Stimulated activated CD8-positive, alpha-beta memory T cell treated with anti-CD3 and anti-CD28 coated beads, Interleukin-12 subunit alpha, Interleukin-12 subunit beta, amount 100 ng/mL, for 24 hours (primary cell): ENCODE results near the gene PPM1H.

ENCODE experiments used
- DNase-seq: peaks from one replicate; pipeline ENCODE4 v3.0.0-alpha.2; 2020; ENCODE audit errors: extremely low read depth

Gene PPM1H

DNA sequence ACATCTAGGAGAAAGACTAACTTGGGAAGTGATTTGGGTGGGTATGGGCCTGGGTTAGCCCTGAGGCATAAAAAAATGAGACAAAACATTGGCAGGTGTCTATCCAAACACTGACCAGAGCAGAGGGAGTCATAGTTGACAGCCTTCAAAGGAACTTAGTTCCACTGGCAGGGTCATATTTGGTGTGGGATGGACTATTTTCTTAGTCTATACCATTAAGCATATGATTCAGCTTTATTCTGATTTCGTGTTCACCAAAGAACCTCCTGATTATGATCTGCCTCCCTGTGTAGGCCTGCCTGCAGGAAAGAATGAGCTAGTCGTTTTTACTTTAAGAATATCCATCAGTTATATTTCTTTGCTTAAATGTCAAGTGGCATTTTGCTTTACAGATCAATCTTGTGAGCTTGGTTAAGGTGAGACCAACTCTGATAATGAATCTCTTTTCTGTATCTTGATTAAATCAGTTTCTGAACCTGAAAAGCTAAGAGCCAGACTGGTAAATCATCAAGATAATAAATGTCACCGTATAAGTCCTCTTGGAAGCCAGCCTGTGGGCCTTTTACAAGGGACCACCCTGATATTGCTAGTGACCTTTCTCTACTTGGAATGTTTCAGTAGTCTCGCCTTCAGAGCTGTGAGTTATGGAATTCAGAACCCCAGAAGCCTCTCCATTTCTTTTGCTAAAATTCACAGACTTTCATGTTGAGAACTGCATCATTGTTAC, 285.4 kb downstream of the PPM1H start:
- DNase-seq = no peak

DNA sequence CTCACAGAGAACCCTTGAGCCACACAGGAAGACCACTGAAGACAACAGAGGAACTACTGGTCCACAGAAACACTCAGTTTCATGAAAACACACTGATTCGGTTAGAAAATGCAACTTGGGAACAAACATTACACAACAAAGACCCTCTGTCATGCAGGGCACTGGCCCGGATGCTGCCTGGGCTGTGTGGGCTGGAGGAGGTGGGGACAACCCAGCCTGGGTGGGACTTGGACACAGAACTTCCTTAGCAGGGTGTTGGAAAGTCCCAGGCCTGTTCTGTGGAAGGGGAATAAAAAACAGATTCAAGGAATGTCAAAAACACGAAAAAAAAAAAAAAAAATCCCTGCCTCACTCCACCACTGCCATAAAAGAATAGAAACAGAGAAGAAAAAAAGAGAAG, 287.4 kb downstream of the PPM1H start:
- no peak for DNase-seq

DNA sequence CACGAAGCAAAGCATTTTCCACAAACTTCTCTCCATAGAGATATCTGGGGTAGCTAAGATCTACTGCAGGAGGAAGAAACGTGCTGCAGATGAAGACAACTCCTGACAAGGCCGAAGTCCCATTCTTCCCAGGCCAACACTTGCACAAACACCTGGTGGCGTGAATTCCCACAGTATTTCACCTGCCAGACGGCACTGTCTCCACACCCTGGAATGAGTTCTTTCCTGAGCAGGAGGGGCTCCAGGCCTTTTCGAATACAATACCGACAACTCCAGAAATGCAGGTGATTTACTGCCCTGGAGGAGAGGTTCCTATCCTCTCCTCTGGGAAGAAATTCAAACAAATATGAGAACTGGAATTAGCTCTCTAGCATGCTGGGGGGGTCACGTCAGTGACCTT, 288.4 kb downstream of the PPM1H start:
- DNase-seq = no peak

DNA sequence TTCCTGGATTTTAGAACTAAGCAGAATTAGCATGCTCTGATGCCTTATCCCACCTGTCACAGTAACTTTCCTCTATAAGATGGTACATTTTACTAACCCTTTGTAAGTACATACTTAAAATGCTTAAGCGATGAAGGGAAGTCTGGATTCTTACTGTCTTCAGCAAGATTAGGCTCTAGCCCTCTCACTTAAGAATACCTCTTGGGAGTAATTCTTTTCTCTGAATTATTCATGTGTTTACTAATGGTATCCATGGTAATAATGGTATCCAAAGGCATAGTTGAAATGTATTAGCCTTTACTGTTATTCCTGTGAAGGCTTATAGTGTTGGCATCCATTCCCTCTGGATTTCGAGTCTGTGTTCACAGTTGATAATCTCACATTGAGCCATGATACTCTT, 291.5 kb downstream of the PPM1H start:
- DNase-seq = no peak

DNA sequence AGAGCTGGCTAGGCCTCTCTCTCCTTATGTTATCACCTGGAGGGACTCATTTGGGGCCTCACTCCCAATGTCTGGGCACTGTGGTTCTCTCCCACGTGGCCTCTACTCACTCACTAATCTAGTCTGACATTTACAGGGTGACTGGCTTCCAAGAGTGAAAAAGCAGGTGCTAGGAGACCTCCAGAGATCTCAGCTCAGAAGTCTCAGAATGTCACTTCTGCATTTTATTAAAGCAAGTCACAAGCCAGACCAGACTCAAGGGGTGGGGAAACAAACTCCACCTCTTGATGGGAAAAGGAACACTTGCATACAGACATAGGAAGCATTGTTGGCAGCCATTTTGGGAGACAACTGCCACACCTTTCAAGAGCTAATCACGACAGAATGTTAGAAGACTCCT, 292.5 kb downstream of the PPM1H start:
- DNase-seq = no peak

DNA sequence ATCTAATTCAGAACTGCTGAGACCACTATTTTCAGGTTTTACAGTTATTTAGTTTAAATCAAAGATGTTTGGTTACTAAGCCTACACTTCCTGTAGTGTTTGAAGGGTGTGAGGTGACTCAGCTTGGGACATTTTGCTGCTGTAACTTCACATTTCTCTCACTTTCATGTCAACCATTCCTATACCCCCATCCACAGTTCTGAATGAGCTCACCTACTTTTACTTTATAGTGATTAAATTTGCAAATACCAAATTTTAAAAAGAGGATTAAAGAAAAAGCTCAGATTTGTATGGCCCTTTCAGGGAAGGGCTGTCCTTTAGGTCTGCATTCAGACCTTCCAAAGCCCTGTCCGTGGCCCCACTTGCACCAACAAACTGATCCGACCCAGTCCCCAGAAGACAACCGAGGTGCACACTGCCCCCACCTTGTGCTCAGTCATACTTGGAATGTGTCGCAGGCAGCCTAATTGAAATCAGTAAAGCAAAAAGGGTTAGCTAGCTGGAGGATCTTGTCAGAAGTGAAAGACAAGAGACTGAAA, 294.0 kb downstream of the PPM1H start:
- DNase-seq = no peak

DNA sequence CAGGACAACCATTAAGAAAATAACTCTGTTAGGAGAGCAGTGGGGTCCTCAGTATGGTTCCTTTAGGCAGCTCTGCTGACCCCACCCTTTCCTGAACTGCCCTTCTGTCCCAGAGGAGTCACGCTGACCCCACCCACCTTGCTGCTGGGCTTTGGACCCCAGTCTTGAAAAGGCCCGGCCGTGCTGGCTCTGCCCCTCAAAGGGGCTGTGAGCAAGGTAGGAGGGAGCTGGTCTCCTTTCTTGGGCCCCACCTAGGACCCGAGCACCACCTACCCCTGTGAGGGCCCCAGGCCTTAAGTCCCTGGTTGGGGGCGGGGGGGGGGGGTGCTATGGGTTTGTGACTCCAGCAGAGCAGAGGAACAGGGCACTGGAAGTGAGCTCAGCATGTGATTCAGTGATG, 297.3 kb downstream of the PPM1H start:
- DNase-seq = no peak

DNA sequence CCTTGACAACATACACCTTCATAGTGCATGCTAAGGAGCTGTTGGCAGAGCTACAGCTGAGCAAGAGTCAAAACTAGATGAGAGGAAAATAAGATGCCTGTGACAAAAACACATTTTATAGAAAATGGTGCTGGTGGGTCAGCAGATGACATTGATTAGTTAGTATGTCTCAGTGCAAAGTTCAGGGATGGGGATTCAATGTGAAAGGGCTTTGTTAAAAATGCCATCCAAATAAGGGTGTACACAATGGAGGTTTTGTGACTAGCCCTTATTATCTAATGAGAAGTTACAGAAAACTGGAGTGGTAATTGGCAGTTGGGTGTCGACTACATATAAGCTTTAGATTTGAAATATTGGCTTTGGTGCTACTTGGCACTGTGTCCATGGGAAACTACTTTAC, 299.3 kb downstream of the PPM1H start:
- no peak for DNase-seq

DNA sequence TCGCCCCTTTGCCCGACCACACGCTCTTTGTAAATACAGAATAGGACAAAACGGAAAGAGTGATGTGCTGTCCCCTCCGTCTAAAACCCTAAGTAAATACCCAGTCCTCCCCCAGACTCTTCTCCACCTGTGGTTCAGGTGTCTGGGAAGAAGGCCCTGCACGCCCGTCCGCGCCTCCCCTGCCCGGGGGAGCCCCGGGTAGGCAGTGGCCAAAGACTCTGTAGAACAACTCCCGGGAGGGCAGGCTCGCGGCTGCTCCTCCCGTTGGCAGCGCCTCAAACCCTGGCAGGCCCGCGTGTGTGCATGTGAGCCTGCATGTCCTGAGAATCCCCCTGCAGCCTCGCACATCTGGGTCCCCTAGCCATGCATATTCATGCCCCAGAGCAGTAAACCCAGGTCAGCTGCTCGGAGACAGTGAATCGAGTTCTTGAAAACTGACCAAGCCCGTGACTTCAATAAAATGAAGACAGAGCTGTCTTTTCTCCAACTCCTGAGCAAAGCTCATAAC, 302.5 kb downstream of the PPM1H start:
- no peak for DNase-seq

DNA sequence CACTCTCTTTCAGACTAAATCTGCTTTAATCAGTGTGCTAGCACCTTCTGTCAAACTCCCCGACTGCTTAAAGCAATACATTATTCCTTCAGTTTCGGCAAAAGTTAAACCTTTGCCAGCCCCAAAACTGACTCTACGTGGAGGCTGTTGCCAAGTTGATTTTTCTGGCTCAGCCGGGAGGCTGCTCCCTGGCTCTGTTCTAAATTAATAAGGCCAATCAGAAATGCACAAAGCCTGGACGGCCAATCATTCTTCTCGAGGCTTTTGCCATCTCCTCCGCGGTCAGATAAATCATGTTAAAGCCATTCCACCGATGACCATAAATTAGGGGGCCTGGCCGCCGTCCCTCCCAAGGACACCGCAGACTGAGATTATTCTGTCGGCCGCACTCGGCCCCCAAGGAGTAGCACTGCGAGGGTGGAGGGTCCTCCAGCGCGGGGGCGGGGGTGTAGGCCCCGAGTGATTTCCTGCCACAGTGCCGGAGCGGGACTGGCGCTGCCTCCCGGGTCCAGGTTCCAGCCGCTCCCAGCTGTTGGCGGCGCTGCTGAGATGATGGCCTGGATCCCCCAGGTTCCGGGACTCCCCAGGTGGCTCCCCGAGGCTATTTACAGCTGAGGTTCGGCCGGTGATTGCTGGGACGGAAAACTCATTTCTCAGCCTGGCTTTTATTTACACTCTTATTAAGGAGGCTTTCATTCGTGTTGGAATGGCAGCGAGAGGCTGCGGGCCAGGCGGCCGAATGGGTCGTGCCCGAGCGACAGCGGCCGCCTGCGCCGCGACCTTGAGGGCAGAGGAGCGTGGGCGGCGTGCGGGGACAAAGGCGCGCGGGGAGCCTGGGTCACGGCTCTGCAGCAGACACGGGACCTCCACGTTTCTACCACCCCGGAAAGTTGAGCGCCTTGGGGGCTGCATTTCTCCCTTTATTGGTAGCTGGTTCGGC, 303.2 kb downstream of the PPM1H start:
- no peak for DNase-seq

DNA sequence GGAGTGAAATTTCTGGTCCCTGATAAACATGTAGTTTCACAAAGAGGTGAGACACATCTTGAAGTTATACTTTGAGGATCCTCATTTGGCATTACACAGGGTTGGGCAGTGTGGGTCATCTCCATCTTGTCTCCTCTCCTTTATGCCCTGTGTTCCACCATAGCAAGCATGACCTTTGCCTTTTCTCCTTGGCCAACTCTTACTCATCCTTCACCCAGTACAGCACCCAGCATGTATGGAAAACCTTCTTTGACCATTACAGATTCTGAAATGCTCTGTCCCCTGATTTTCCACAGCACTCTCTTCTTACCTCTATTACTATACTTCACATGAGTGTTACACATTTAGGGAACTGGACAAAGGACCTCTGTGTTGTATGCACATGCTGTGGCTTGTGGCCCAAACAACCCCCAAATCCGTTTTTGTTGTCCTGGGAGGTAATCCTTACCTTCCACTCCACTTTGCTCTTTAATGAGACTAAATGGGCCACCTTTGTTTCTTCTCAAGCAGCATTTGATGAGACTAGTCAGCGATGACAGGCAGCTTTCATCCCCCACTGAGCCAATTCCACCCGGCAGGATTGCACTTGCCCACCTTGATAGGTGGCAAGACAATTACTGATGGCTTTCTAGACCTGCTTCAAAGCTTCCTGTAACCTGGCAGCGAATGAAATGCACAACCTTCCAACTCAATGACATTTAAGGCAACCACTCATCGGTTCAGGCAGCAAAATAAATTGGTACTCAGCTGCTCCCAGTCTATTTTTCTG, 304.8 kb downstream of the PPM1H start:
- DNase-seq = no peak

DNA sequence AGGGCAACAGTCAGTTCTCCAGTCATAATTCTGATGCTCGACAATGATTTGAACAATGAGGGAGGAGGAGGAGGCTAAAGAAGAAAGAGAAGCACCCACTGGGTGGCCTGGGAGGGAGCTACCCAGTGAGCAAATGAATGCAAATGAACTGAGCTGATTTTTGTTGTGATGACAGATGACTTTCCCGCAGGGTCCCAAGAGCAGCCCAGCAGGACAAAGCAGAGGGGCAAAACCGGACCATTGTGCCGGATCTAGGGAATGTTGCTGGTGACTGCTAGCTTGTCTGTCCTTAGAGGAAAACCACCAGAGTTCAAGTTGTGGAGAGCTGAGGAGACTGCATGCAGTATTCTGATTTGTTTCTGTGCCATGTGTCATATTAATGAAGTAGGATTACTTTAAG, 305.5 kb downstream of the PPM1H start:
- no peak for DNase-seq

DNA sequence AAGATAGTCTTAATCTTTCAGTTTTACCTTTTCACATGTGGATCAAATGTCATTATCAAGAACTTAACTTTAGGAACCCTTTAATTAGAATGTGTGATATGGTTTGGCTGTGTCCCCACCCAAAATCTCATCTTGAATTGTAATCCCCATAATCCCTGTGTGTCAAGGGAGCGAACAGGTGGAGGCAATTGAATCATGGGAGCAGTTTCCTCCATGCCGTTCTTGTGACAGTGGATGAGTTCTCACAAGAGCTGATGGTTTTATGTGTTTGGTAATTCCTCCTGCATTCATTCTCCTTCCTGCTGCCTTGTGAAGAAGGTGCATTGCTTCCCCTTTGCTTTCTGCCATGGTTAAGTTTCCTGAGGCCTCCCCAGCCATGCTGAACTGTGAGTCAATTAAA, 307.8 kb downstream of the PPM1H start:
- DNase-seq = no peak

DNA sequence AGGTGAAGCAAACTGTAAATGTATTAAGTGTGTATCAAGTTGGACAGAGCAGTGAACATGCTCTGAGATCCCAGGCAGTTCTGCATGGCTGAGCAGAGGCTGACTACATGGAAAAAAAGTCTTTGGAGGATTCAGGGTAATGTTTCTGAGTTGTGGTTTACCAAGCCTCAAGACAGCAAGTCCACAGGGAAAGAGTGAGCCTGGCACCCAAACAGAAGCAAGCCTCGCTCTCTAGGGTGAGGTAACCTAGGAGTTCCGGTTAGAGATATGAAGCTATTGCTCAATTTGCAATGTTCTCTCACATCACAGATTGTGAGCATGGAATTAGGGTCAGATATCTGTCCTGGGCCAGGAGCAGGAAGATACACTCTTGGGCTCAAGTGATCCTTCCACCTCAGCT, 309.7 kb downstream of the PPM1H start:
- DNase-seq = no peak

DNA sequence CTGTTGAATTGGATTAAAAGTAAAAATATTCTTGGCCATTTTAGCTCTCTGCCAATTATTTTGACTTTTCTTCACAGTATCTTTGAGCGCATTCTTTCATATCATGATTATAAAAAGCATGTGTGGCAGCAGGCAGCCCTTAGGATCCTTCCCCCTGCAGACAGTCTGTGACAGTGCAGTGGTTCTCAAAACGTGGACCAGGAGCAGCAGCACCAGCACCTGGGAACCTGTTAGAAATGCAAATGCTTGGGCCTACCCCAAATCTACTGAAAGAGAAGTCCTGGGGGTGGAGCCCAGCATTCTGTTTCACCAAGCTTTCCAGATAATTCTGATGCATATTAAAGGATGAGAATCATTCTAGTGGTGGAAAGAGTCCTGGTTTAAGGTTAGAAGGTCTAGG, 312.8 kb downstream of the PPM1H start:
- no peak for DNase-seq

DNA sequence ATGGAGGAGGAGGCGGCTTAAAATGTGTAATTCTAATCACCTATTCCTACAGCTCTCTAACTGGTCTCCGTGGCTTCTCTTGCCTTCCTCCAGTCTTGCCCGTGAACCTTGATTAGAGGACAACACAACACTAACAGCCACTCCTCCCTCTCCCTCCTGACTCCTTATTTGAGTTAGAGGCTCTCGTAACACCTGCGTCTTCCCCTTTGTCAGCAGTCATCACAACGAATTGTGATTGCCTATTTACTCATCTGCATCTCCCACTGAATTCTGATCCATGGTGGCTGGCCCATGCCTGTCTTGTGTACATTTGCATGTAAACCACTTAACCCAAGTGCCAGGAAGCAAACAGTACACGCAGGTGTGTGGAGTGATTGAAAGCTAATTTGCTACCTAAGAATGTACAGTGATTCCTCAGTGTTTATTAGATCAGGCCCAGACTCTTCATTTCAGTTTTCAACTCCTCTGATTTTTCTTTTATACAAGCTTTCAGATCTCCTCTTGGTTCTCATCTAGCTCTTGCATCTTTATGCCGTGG, 313.8 kb downstream of the PPM1H start:
- DNase-seq = no peak

DNA sequence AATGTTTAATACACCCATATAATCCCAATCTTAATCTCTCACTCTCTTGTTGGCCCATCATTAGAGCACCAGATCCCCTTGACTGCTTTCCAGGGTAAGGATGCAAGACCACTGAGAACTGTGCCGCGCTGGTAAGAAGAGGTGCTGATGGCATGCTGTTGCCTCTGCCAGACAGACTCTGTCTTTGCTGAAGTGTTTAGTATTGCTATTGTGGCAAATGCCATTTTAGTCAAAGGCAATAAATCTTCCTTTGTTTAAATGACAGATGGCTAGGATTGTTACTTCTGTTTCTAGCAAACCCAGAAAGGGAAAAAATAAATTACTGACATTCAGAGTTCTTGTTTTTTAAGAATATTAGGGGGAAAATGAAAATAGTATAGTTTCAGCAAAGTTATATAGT, 316.0 kb downstream of the PPM1H start:
- no peak for DNase-seq

DNA sequence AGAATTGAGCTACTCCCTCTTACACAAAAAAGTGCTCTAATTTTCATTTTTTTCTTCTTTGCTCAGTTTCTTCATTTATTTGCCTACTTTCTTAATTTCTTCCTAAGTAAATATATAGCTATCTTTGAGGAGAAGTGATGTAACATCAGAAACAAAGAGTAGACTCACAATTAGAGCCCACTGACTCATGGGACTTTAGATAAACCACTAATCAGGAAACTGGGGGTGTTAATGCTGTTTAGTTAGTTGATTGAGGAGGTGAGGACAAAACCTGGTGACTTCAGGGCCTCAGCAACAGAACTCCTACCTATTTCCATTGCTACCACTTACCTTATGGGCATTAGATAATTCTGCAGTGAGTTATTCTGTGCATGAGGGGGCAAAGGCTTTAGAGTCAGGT, 316.6 kb downstream of the PPM1H start:
- no peak for DNase-seq

DNA sequence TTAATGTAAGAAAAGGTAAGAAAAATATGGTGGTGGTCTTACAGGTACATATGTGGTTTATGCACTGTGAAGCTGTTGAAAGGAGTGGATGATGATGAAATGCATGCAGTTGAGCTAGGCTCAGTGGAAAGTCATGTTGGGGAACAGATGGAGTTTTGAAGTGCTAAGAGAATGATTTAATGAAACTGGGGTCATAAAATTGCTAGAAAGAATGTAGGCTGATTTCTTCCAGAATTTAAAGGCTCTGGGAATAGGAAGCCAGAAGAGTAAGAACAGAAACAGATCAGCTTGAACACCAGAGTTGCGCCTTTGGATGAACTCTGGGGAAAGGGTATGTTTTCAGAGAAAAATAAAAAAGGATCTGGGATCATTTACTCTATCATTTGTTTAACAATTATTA, 321.9 kb downstream of the PPM1H start:
- no peak for DNase-seq

DNA sequence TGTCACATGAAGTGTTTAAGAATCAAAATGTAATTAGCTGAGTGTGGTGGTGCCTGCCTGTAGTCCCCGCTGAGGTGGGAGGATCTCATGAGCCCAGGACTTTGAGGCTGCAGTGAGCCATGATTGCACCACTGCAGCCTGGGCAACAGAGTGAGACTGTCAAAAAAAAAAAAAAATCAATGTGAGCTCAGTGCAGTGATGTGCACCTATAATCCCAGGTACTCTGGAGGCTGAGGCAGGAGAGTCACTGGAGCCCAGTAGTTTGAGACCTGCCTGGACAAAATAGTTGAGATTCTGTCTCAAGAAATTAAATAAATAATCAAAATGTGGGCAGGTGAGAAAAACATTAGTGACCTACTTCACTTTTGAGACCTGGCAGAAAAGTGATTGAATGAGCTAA, 328.3 kb downstream of the PPM1H start:
- DNase-seq = no peak

DNA sequence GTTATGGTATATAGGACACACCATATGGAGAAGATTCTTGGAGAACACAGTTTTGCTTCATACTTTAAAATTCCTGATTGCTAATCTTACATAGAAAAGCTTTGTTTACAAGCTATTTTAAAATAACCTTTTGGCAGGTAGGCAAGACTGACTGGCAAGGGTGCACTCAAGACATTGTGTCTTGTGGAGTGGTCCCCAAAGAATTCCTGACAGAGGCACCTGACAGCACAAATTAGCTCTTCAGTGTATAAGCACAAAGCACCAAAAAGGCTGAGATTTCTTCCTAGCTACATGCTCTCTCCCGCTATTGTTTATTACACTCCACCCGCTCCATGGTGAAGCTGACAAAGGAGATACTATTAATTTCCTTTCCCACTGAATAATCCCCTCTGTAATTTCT, 329.0 kb downstream of the PPM1H start:
- DNase-seq = no peak

DNA sequence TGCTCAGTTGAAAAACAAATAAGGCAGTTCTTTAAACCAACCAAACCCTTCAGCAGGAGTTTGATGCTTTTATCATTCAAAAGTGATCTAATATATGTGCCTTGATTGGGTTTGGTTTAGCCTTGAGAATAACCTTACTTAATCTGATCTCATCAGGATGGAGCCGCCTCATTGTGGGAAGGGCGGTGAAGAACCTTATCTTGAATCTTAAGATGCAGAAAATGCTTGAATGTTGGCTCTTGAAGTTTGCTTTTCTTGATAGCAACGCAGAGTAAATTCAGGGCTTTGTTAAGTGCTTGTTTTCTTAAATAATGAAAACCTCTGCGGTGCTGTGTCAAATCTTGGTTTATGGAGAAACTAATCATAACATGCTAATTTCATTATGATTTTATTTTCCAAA, 330.1 kb downstream of the PPM1H start:
- DNase-seq = no peak
